ENCODE measurements around the gene HOXA6. TPM values are rescaled to one million over a fixed set of nuclear protein-coding genes. Genes with fewer than 3 reads are reported as not detected.
A peak's percentile ranks its signal among the peaks of the same experiment; 100 is the strongest.

HOXA6 gene
- total RNA-seq, 1 donor from 2014 or later, result not detected

GRCh38 chr7:27165089-27165995 lies 17.8 kb upstream of the HOXA6 start, which contains the start of gene HOXA9:
Gene HOXA9, minus strand, starts transcription at chr7:27165537. Its CDS starts 80 bp downstream, at chr7:27165457.
- intact Hi-C loops (cut with DNase I), result loop anchor here (10.0 kb wide), 1 partner anchor 1281 kb away; no protein-coding TSS in a partner anchor
- DNase-seq (ENCODE audit: missing footprints) (peak; percentile 88), ATAC-seq (no peak)

GRCh38 chr7:27164367-27165088 lies 17.0 kb upstream of the HOXA6 start:
- intact Hi-C loops (cut with DNase I), result loop anchor here (5.0 to 10.0 kb wide), 2 partner anchors 797 to 1280 kb away; no protein-coding TSS in a partner anchor
- ATAC-seq (no peak), DNase-seq (ENCODE audit: missing footprints) (peak; percentile 69)

GRCh38 chr7:27164045-27164366 lies 16.4 kb upstream of the HOXA6 start:
- no peak for DNase-seq (ENCODE audit: missing footprints)
- no peak for ATAC-seq
- intact Hi-C loops (cut with DNase I), result loop anchor here (5.0 to 10.0 kb wide), 2 partner anchors 797 to 1279 kb away; no protein-coding TSS in a partner anchor

DNA sequence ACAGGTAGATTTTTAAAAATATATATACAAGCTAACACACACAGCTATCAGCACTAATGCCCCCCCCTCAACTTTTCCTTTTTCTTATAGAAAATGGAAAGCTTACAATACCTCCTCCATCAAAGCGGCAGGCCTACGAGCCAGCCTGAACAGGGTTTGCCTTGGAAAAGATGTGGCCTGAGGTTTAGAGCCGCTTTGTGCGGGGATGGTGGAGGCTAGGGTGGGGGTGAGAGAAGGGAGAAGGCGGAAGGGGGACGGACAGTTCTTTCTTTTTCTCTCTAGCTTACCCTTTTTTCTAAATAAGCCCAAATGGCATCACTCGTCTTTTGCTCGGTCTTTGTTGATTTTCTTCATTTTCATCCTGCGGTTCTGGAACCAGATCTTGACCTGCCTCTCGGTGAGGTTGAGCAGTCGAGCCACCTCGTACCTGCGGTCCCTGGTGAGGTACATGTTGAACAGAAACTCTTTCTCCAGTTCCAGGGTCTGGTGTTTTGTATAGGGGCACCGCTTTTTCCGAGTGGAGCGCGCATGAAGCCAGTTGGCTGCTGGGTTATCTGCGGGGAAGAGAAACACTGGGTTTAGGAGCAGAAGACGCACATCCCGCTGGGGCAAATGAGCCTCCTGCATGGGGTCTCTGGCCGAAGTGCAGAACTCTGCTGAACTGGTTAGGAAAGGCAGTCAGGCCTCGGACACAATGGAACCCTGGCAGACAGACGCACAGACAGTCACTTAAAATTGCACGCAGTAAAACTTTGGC lies 15.9 kb upstream of the HOXA6 start:
- no peak for ATAC-seq
- peak; percentile 48 for DNase-seq (ENCODE audit: missing footprints)
- intact Hi-C loops (cut with DNase I), result loop anchor here (5.0 to 10.0 kb wide), 2 partner anchors 796 to 1279 kb away; no protein-coding TSS in a partner anchor

- ATAC-seq (no peak), DNase-seq (ENCODE audit: missing footprints) (no peak)
- intact Hi-C loops (cut with DNase I), result loop anchor here (5.0 to 10.0 kb wide), 2 partner anchors 795 to 1278 kb away; no protein-coding TSS in a partner anchor
Measured at GRCh38 chr7:27162561-27163287, 15.2 kb upstream of the HOXA6 start.

- peak; percentile 33 for DNase-seq (ENCODE audit: missing footprints)
- intact Hi-C loops (cut with DNase I), result loop anchor here (2.0 to 10.0 kb wide), 3 partner anchors 479 to 1277 kb away; no protein-coding TSS in a partner anchor
- ATAC-seq, result no peak
Measured at GRCh38 chr7:27161721-27162560, 14.4 kb upstream of the HOXA6 start.

DNA sequence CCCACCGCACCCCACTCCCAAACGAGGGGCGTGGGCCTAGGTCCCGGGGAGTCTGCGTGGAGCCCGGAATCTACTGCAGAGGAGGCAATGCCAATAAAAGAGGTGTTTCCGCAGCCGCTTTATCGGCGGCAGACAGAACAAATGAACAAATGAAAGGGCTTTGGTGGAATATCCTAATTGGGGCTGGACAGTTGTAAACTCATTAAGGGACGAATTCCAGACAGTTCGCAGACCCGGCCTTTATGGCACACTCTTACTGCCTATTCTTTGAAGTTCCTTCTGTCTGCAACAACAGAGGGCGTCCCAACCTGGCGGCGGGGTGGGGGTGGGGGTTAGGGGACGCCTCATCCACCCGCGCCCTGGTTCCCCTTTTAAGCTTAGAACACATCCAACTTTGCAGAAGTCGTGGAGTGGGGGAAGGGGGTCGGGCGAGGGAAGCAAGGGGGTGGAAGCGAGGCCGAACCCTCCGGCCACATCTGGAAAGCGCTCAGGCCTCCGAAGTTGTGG lies 13.7 kb upstream of the HOXA6 start:
- intact Hi-C loops (cut with DNase I), result loop anchor here (2.0 to 10.0 kb wide), 3 partner anchors 478 to 1276 kb away; no protein-coding TSS in a partner anchor
- ATAC-seq (peak; percentile 17), DNase-seq (ENCODE audit: missing footprints) (peak; percentile 82)

- intact Hi-C loops (cut with DNase I), result loop anchor here (2.0 to 10.0 kb wide), 3 partner anchors 478 to 1276 kb away; no protein-coding TSS in a partner anchor
- DNase-seq (ENCODE audit: missing footprints), result peak; percentile 94
- peak; percentile 81 for ATAC-seq
Measured at GRCh38 chr7:27160546-27161213, 13.1 kb upstream of the HOXA6 start.

DNA sequence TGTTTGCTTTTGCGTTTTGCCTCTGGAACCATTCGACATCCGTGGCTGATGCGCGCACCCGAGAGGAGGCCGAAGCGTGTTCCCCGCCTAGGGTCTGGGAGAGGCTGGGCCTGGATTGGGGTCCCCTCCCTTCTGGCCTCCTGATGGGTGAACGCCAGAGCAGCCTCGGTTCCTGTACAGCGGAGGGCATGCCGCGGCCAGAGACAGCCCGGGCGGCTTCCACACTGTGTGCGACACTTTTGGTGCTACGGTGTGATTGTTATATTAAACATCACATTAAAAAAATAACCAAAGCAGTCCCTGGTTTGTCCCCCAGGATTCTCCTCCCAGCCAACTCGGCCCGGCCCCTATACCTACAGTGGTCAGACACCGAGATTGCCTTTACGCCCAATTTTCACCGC lies 12.6 kb upstream of the HOXA6 start:
- DNase-seq (ENCODE audit: missing footprints), result peak; percentile 71
- intact Hi-C loops (cut with DNase I), result loop anchor here (2.0 to 10.0 kb wide), 3 partner anchors 477 to 1275 kb away; no protein-coding TSS in a partner anchor
- ATAC-seq, result no peak

DNA sequence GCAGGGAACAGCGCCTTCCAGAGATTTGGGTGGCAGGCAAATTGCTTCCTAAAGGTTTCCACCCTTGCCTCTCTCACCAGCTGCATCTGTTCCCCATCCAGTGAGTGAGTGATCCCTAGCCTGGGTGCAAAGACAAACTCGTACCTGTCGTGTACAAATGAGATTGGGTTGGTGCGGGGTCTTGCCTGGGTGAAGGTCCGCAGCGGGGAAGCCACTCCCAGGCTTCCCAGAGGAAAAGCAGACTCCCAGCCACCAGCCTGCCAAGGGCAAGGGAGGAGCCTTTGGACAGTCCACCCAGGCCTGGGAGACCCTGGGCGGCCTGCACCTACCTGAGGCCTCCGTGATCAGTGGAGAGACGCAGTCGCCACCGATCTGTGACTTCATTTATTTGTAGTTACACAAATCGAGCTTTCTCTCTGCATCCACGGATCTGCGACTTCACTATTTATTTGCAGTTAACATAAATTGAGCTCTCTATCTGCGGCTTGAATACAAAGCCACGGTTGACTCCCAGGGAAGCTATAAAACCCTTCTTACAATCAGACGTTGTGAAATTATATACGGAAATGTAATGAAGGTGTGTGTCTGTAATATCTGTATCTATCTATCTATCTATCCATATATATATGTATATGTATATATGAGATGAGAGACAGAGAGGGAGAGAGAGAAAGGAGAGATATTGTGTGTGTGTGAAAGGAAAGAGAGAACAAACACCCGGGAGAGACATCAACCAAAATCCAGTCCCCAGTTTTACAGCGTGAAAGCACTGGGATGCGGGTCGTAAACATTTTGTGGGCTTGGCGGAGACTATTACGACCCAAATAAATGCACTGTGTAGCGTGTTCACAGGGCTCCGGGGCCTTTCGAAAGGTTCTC lies 11.9 kb upstream of the HOXA6 start:
- intact Hi-C loops (cut with DNase I), result loop anchor here (2.0 to 10.0 kb wide), 3 partner anchors 477 to 1275 kb away; no protein-coding TSS in a partner anchor
- ATAC-seq (no peak), DNase-seq (ENCODE audit: missing footprints) (peak; percentile 50)

- DNase-seq (ENCODE audit: missing footprints) (peak; percentile 50), ATAC-seq (no peak)
- intact Hi-C loops (cut with DNase I), result no loop called here
Measured at GRCh38 chr7:27158436-27159265, 11.1 kb upstream of the HOXA6 start.

GRCh38 chr7:27157702-27158431 lies 10.3 kb upstream of the HOXA6 start:
- peak; percentile 35 for DNase-seq (ENCODE audit: missing footprints)
- intact Hi-C loops (cut with DNase I), result no loop called here

DNA sequence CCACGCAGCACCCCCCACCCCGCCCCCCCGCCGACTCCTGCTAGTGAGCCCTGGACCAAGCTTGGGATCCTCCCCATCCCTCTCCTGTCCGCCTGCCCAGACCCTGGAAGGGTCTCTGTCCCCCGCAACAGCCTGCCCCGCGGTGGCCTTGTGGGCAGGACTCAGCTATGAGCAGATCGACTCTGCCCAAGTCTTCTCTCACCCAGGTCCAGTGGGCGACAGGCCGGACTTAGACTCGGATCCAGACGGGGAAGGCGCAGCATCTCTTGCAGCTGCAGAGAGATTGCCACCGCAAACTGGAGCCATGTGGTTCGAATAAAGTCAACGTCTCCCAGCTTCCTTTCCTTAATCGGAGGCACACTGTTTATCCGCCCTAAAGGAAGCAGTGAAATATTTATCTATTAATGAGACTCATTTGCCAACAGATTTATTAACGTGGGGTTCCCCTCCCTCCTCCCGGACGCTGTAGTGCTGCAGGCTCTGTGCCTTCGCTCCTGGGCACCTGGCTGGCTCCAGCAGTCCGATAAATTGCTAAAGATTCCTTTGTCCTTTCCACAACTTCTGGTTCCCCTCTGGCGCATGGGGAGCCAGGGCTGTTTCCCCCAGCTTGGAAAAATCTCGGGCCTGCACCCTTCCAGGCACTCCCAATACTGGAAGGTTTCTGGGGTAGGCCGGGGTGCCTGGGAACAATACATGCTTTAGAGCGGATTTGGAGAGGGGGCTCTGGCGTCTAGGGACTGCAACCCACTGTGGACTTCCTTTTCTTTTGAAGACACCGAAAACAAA lies 9.5 kb upstream of the HOXA6 start:
- no peak for ATAC-seq
- intact Hi-C loops (cut with DNase I), result no loop called here

More at GRCh38 chr7:27157702-27158431, 10.3 kb upstream of the HOXA6 start:
- ATAC-seq, result no peak

More for the DNA sequence above, 9.5 kb upstream of the HOXA6 start:
- DNase-seq (ENCODE audit: missing footprints), result peak; percentile 11
